Thyroid gland (tissue), 4 donors: ENCODE measurements around the gene PLEKHA6. TPM values are rescaled to one million over a fixed set of nuclear protein-coding genes. Genes with fewer than 3 reads are reported as not detected.

ENCODE experiments used
- DNase-seq, 2 donors: peaks; one replicate each; pipeline ENCODE4 v3.0.0-alpha.2; 2019
- H3K27ac ChIP-seq, 3 donors: fragments of 200-600 bp; sonication (generic); 1 replicate in 2 of 3; 2 replicates in 1 of 3; pipeline ENCODE4 v1.5.1; 2016 to 2019; ENCODE audit warnings: mild to moderate bottlenecking in 1 of 3, moderate library complexity in 1 of 3
- H3K27me3 ChIP-seq: fragments of 200-600 bp; sonication (generic); one replicate; pipeline ENCODE4 v1.5.1; 2019
- H3K36me3 ChIP-seq, 2 donors: fragments of 200-600 bp; sonication (generic); one replicate each; pipeline ENCODE4 v1.5.1; 2016 to 2019
- H3K4me1 ChIP-seq, 2 donors: fragments of 200-600 bp; sonication (generic); one replicate each; pipeline ENCODE4 v1.5.1; 2017 to 2019
- H3K4me3 ChIP-seq, 3 donors: fragments of 200-600 bp; sonication (generic); replicated peaks in 1 of 3; 1 replicate in 2 of 3; 2 replicates in 1 of 3; pipeline ENCODE4 v1.5.1; 2016; ENCODE audit warnings: mild to moderate bottlenecking in 1 of 3
- H3K9me3 ChIP-seq: fragments of 200-600 bp; sonication (generic); one replicate; pipeline ENCODE4 v1.5.1; 2017
- POLR2A ChIP-seq, 2 donors: fragments of 450-650 bp; IDR thresholded peaks; one replicate each; pipeline ENCODE4 v1.6.1; 2017; ENCODE audit warnings: antibody characterized with exemption in 2 of 2, mild to moderate bottlenecking in 2 of 2, moderate library complexity in 1 of 2
- WGBS, 2 donors: methylation state at CpG; one replicate each; pipeline ENCODE4 v1.1.5; 2017; 5-methylcytosine and 5-hydroxymethylcytosine counted together
- intact Hi-C: fragments of 100-400 bp; cut with DNase I; formaldehyde crosslinking; loops from one replicate; pipeline ENCODE4 v1.15.1; 2023
- total RNA-seq, 4 donors: library from RNA; depleted of rRNA; stranded (reverse); fragments of >200 nt; gene quantifications; one replicate each; pipeline ENCODE4 v1.2.3, GENCODE V29; 2016
- TF ChIP-seq, protein P1 (sequence below), 6 experiments: fragments of 200-600 bp in 3 of 6; fragments of 450-650 bp in 3 of 6; sonication (generic) in 3 of 6; IDR thresholded peaks; one replicate each; pipeline ENCODE4 v1.5.1; 2016 to 2019; ENCODE audit warnings: antibody characterized with exemption in 6 of 6, mild to moderate bottlenecking in 2 of 6, inconsistent platforms in 1 of 6, moderate library complexity in 1 of 6

The PLEKHA6 gene
- total RNA-seq, 4 donors from 2014 or later, result 2.9 to 8.9 (median 4.0) TPM

GRCh38 chr1:204318324-204318723, 41.4 kb downstream of the PLEKHA6 start:
- TF ChIP-seq, protein P1, sequence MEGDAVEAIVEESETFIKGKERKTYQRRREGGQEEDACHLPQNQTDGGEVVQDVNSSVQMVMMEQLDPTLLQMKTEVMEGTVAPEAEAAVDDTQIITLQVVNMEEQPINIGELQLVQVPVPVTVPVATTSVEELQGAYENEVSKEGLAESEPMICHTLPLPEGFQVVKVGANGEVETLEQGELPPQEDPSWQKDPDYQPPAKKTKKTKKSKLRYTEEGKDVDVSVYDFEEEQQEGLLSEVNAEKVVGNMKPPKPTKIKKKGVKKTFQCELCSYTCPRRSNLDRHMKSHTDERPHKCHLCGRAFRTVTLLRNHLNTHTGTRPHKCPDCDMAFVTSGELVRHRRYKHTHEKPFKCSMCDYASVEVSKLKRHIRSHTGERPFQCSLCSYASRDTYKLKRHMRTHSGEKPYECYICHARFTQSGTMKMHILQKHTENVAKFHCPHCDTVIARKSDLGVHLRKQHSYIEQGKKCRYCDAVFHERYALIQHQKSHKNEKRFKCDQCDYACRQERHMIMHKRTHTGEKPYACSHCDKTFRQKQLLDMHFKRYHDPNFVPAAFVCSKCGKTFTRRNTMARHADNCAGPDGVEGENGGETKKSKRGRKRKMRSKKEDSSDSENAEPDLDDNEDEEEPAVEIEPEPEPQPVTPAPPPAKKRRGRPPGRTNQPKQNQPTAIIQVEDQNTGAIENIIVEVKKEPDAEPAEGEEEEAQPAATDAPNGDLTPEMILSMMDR (IDR thresholded peaks at IDR 0.05), result no peak
- TF ChIP-seq POLR2A (IDR thresholded peaks at IDR 0.05), result no peak
- Histone ChIP-seq H3K4me3 (no peak overlapping the region), H3K9me3 (no peaks in the 10 kb centered on the region), H3K27ac (peak overlapping the region in 1 of 3 donors; percentile 21), H3K36me3 (no peaks in the 10 kb centered on the region), H3K4me1 (peaks cover 4 to 14% of the 10 kb centered on the region in 2 donors), H3K27me3 (no peaks in the 10 kb centered on the region)
- WGBS, 2 donors, result 24 to 44% methylated on average over 4 to 5 of the region's 5 CpGs
- DNase-seq, result peak; percentile 61 to 67
- intact Hi-C loops, result no loop called here

DNA sequence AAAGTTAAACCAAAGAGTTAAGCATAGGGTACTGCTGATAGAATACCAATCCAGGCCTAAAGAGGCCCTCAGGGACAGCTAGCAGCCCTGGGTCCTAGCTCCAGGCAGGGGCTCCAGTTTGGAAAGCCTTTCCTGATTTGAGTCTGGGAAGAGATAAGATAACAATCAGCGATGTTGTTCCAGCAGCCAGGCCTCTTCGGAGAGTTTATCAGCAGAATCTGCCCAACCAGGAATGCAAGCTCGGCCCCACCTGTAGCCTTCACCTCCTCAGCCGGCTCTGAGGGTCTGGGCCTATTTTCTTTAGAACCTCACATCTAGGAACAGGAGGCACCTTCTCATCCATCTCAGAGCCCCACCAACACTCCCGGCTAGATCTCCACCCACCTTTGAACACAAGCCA, 42.6 kb downstream of the PLEKHA6 start:
- Histone ChIP-seq H3K27me3 (no peaks in the 10 kb centered on the region), H3K27ac (no peak overlapping the region), H3K9me3 (no peaks in the 10 kb centered on the region), H3K36me3 (no peaks in the 10 kb centered on the region), H3K4me1 (peaks cover 4 to 14% of the 10 kb centered on the region in 2 donors), H3K4me3 (no peak overlapping the region)
- 53 to 63% methylated on average over 5 of the region's 5 CpGs for WGBS, 2 donors
- intact Hi-C loops, result no loop called here
- DNase-seq, result no peak
- TF ChIP-seq POLR2A (IDR thresholded peaks at IDR 0.05), result no peak
- TF ChIP-seq, protein P1 (IDR thresholded peaks at IDR 0.05), result no peak

DNA sequence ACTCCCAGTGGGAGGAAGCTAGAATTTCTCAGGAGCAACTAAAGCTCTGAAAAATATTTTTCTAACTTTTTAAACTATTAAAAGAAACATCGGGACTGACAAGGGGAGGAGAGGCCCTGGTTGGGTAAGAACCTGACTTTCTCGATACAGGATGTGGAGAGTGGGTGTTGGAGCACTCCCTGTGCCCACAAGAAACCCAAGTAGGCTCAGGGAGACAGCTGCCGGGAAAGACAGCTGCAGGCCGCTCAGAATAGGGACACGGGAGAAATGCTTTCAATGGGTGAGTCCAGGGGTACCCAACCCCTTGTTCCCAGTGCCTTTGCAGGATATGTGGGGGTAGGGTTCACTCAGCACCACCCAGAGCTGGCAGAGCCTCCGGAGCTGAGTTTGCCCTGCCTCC, 43.6 kb downstream of the PLEKHA6 start:
- TF ChIP-seq, protein P1 (IDR thresholded peaks at IDR 0.05), result no peak
- no peak for TF ChIP-seq POLR2A (IDR thresholded peaks at IDR 0.05)
- 64 to 73% methylated on average over 6 of the region's 6 CpGs for WGBS, 2 donors

DNA sequence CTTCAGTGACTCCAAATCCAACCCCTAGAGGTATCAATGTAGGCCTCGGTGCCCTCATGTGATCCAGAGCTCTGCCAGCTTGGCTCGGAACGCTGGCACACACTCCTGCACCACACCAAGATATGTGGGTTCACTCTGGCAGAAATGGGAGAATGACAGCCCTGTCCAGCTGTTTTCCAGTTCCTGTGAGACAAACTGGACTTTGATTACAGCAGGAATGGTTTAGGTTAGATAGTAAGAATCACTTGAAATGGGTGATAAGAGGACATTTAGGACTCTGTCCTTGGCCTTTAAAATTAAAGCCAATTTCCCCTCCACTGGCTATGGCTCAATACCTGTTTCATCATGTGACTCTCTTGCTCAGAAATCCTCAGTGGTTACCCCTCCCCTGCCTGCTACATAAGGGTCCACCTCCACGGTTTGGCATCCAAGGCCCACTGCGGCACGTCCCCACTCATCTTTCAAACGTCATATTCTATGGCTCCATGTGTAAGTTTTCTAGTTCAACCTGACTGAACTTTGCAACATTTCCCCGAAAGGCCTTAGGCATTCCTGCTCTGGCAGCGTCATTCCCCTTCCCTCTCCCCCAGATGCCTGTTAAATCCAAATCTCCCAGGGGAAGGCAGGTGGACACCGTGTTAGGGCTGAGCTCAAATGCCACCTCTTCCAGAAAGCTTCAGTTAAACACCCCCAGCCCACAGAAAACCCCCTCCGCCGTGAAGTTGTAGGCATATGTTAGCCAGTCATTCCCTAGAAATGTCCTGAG, 44.7 kb downstream of the PLEKHA6 start:
- no peak for DNase-seq
- TF ChIP-seq, protein P1 (IDR thresholded peaks at IDR 0.05), result no peak
- no peak for TF ChIP-seq POLR2A (IDR thresholded peaks at IDR 0.05)
- 81 to 82% methylated on average over 12 of the region's 12 CpGs for WGBS, 2 donors
- peaks cover 4 to 14% of the 10 kb centered on the region in 2 donors for H3K4me1 ChIP-seq
- no peaks in the 10 kb centered on the region for H3K9me3 ChIP-seq
- H3K4me3 ChIP-seq, result no peak overlapping the region
- H3K27me3 ChIP-seq, result no peaks in the 10 kb centered on the region
- intact Hi-C loops, result no loop called here
- no peak overlapping the region for H3K27ac ChIP-seq
- H3K36me3 ChIP-seq, result no peaks in the 10 kb centered on the region

More for the DNA sequence above, 43.6 kb downstream of the PLEKHA6 start:
- DNase-seq, result no peak
- peaks cover 4 to 14% of the 10 kb centered on the region in 2 donors for H3K4me1 ChIP-seq
- intact Hi-C loops, result no loop called here
- no peaks in the 10 kb centered on the region for H3K9me3 ChIP-seq
- H3K4me3 ChIP-seq, result no peak overlapping the region
- H3K36me3 ChIP-seq, result no peaks in the 10 kb centered on the region
- H3K27ac ChIP-seq, result no peak overlapping the region
- H3K27me3 ChIP-seq, result no peaks in the 10 kb centered on the region

DNA sequence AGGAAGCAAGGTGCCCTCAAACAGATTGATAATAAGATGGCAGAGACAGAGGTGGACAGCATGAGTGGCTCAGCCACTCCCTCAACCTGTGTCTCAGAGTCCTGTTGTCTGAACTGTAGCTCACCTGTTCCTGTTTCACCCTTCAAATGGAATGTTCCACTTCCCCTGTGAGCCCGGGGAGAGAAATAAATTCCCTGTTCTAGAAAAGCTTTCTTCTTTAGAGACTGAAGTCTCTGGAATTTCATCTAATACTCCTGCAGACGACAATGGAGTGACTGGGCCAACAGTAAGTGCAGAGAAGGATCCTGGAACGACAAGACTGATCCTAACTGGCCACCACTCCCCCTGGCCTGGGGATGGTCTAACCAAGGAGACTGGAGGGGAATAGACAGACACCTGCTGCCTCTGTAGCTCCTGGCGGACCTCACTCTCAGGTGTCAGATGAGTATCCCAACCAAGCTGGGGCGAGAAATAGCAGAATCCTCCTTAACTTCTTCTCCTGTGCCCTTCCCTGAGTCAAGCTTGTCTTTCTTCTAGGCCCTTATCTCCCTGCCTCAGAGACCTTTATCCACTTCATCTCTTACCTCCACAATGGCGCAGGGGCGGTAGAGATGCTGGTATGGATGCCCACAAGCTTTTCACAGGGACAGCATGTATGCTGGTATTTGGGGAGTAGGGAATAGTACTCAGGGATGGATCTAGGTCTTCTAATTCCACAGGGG, 45.4 kb downstream of the PLEKHA6 start:
- Histone ChIP-seq H3K36me3 (no peaks in the 10 kb centered on the region), H3K9me3 (no peaks in the 10 kb centered on the region), H3K4me3 (no peak overlapping the region), H3K27ac (no peak overlapping the region), H3K4me1 (peaks cover 4 to 14% of the 10 kb centered on the region in 2 donors), H3K27me3 (no peaks in the 10 kb centered on the region)
- 63 to 76% methylated on average over 7 of the region's 7 CpGs for WGBS, 2 donors
- intact Hi-C loops, result no loop called here
- DNase-seq, result no peak
- TF ChIP-seq, protein P1 (IDR thresholded peaks at IDR 0.05), result no peak
- no peak for TF ChIP-seq POLR2A (IDR thresholded peaks at IDR 0.05)
